HG03460 (cell line): Measurements from ENCODE around the gene LRIG3.

ENCODE experiments used
- ATAC-seq: cut with Tn5 transposase; IDR thresholded peaks from one replicate; pipeline ENCODE4 v1.9.1; 2021; ENCODE audit not compliant: unreplicated experiment

LRIG3 gene

GRCh38 chr12:58931518-58931917 is 11.2 kb upstream of the LRIG3 start:
- no peak for ATAC-seq

- ATAC-seq, result no peak
Observed at GRCh38 chr12:58930770-58931324, 10.5 kb upstream of the LRIG3 start.

- no peak for ATAC-seq
Observed at GRCh38 chr12:58927120-58927519, 6.8 kb upstream of the LRIG3 start.

GRCh38 chr12:58926586-58926985 is 6.3 kb upstream of the LRIG3 start:
- ATAC-seq, result no peak

- ATAC-seq, result no peak
Observed at GRCh38 chr12:58925751-58926150, 5.4 kb upstream of the LRIG3 start.

GRCh38 chr12:58925111-58925611 is 4.9 kb upstream of the LRIG3 start:
- no peak for ATAC-seq

GRCh38 chr12:58924652-58925051 is 4.3 kb upstream of the LRIG3 start:
- ATAC-seq, result no peak

- no peak for ATAC-seq
Observed at GRCh38 chr12:58923781-58924180, 3.5 kb upstream of the LRIG3 start.

GRCh38 chr12:58922849-58923248 is 2.5 kb upstream of the LRIG3 start:
- no peak for ATAC-seq

GRCh38 chr12:58920961-58921861 is 907 bp upstream of the LRIG3 start:
- ATAC-seq, result no peak

- ATAC-seq, result peak; percentile 37
Observed at GRCh38 chr12:58919231-58920101, 838 bp downstream of the LRIG3 start.

- ATAC-seq, result no peak
Observed at GRCh38 chr12:58918469-58918844, 1.8 kb downstream of the LRIG3 start.

GRCh38 chr12:58917699-58918468 is 2.4 kb downstream of the LRIG3 start:
- ATAC-seq, result no peak

- no peak for ATAC-seq
Observed at GRCh38 chr12:58916921-58917511, 3.3 kb downstream of the LRIG3 start.

- ATAC-seq, result no peak
Observed at GRCh38 chr12:58916161-58916621, 4.1 kb downstream of the LRIG3 start.

GRCh38 chr12:58915634-58916033 is 4.7 kb downstream of the LRIG3 start:
- no peak for ATAC-seq

- ATAC-seq, result no peak
Observed at GRCh38 chr12:58915037-58915436, 5.3 kb downstream of the LRIG3 start.

- no peak for ATAC-seq
Observed at GRCh38 chr12:58914457-58914856, 5.8 kb downstream of the LRIG3 start.

- ATAC-seq, result no peak
Observed at GRCh38 chr12:58907391-58907790, 12.9 kb downstream of the LRIG3 start.

- no peak for ATAC-seq
Observed at GRCh38 chr12:58906917-58907316, 13.4 kb downstream of the LRIG3 start.
